GM12872 (cell line): ENCODE data around the gene CD248.

ENCODE experiments used
- CTCF ChIP-seq: IDR thresholded peaks from 3 replicates; pipeline ENCODE4 v1.5.1; 2011; ENCODE audit warnings: low read depth, mild to moderate bottlenecking, low read length, moderate library complexity; ENCODE audit not compliant: insufficient read depth

The CD248 gene

DNA sequence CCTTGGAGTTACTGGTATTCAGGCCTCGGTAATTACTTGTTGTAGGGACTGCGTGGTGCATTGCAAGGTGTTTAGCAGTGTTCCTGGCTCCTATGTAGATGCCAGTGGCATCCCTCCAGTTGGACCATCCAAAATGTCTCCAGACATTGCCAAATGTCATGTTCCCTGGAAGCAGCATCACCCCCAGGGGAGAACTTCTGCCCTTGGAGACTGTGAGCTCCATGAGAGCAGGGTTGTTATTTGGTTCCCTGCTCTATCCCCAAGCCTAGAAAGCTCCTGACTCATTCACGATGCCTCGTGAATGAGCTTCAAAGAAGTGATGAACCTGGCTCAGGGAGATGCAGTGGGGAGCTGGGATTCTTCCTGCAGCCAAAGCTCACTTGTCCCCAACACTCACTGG lies 4.8 kb upstream of the CD248 start:
- TF ChIP-seq CTCF, result no peak

GRCh38 chr11:66318600-66318970 lies 1.7 kb upstream of the CD248 start:
- TF ChIP-seq CTCF, result no peak

- no peak for TF ChIP-seq CTCF
Measured at GRCh38 chr11:66317723-66318599, 1.1 kb upstream of the CD248 start.

- no peak for TF ChIP-seq CTCF
Measured at GRCh38 chr11:66317322-66317722, 478 bp upstream of the CD248 start.

GRCh38 chr11:66315921-66316811 lies 678 bp downstream of the CD248 start:
- TF ChIP-seq CTCF, result no peak

DNA sequence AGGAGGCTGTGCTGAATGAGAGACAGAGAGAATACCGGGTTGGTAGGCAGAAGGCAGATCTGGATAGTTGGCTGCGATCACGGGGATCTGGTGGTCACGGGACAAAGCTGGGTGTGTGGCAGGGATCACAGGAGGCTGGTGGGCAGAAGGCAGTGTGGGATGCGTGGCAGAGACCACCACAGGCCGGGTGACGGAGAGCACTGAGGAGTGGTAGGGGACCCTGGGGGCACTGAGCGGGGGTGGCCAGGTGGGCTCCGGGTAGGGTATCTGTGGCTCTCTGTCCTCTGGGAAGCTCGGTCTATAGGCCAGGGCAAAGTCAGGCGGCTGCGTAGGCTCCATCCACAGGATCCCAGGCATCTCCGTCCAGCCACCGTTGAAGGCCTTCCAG lies 1.4 kb downstream of the CD248 start:
- no peak for TF ChIP-seq CTCF

DNA sequence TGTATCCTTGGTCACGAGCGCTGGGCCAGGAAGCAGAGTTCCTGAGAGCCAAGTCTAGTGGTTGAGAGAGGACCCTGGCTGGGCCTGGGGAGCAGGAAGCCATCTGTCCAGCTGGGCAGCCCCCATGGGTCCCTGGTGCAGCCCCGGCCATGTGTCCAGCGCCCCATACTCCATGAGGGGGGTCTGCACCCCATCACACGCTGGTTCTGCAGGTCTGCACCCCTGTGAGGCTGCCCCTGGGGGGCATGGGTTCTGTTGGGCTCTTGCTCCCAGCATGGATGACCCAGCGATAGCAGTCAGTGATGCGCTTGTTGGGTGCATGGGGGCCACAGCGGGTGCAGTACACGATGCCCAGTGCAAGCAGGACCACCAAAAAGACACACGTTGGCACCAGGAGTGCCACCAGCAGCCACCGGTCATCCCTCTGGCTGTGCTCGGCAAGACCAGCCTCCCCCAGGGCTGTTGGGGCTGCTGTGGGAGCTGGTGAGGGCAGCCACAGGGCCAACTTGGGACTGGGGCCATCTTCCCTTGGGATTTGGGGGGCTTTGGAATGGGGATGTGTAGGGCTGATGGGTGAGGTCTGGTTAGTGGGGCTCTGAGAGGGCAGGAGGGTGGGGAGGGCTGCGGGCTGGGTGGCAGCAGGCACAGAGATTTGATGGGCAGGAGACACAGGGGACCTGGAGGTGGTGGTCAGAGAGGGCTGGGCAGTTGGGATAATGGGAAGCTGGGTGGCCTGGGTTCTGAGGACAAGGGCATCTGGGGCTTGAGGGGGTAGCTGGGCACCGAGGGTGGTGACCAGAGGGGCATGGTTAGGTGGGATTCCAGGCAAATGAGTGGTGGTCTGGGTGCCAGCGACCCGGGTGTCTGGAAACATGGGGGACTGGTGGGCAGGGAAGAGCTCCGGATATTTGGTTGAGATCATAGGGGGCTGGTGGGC lies 2.0 kb downstream of the CD248 start:
- no peak for TF ChIP-seq CTCF
